HCT116 (cell line): ENCODE results near the gene SWT1. TPM values are rescaled to one million over a fixed set of nuclear protein-coding genes. Genes with fewer than 3 reads are reported as not detected.

Experiments
- ATAC-seq: fragments of 200-7000 bp; cut with Tn5 transposase; 2 replicates; pipeline ENCODE4 v1.9.1; 2020; ENCODE audit warnings: mild to moderate bottlenecking, moderate library complexity
- BruUV-seq: library from RNA; stranded (reverse); fragments of 400-500 nt; replicated peaks from 2 replicates; lab custom pipeline; 2021; lab: Mats Ljungman, UMichigan
- CTCF ChIA-PET: fragments of 300-600 bp; sonication (Branson Sonifier 250); formaldehyde crosslinking; loops from one replicate; lab custom pipeline; 2021; ENCODE audit warnings: antibody characterized with exemption; lab: Charles Lee
- POLR2A ChIA-PET: fragments of 300-600, 350-600 bp; sonication (Branson Sonifier 250); formaldehyde crosslinking; loops from one replicate; lab custom pipeline; 2021; ENCODE audit warnings: antibody characterized with exemption; lab: Charles Lee
- RAD21 ChIA-PET, 2 experiments: fragments of 300-600 bp; sonication (Branson Sonifier 250); formaldehyde crosslinking; loops; one replicate each; lab custom pipeline; 2023; ENCODE audit warnings: low total read pairs in 2 of 2; ENCODE audit not compliant: uncharacterized antibody in 2 of 2, unreplicated experiment in 2 of 2, low non-redundant PET in 1 of 2; lab: Charles Lee
- DNase-seq: peaks from one replicate; pipeline ENCODE4 v3.0.0-alpha.2; 2010; ENCODE audit warnings: low read depth, low spot score
- H2AFZ ChIP-seq: fragments of 200-600 bp; shearing (Covaris generic), sonication (generic); 2 replicates; pipeline ENCODE4 v1.6.1; 2017; ENCODE audit warnings: low read depth, mixed run types, mixed read lengths, antibody characterized with exemption, low read length; ENCODE audit not compliant: poor library complexity, severe bottlenecking
- H3K27ac ChIP-seq: 2 replicates; pipeline ENCODE4 v1.5.1; 2012; ENCODE audit warnings: low read depth, low read length
- H3K27me3 ChIP-seq: fragments of 200-600 bp; sonication (generic); 2 replicates; pipeline ENCODE4 v1.6.1; 2016; ENCODE audit warnings: mixed run types, low read length, mixed read lengths; ENCODE audit not compliant: insufficient read depth
- H3K36me3 ChIP-seq, 2 experiments: fragments of 200-500 bp in 1 of 2; fragments of 200-600 bp in 1 of 2; sonication (Bioruptor generic) in 1 of 2; sonication (generic) in 1 of 2; 2 replicates each; pipeline versions ENCODE4 v1.5.1 to v1.6.1; 2014 to 2016; ENCODE audit warnings: low read length in 2 of 2, inconsistent platforms in 1 of 2, mixed read lengths in 1 of 2, mixed run types in 1 of 2; ENCODE audit not compliant: insufficient read depth in 2 of 2, control insufficient read depth in 1 of 2
- H3K4me1 ChIP-seq, 2 experiments: fragments of 200-600 bp in 1 of 2; sonication (generic) in 1 of 2; 2 replicates each; pipeline versions ENCODE4 v1.5.1 to v1.6.1; 2012 to 2017; ENCODE audit warnings: low read length in 2 of 2, inconsistent platforms in 1 of 2, mild to moderate bottlenecking in 1 of 2, mixed read lengths in 1 of 2, mixed run types in 1 of 2, moderate library complexity in 1 of 2; ENCODE audit not compliant: insufficient read depth in 2 of 2, control insufficient read depth in 1 of 2
- H3K4me2 ChIP-seq: fragments of 200-600 bp; sonication (generic); 2 replicates; pipeline ENCODE4 v1.6.1; 2017; ENCODE audit warnings: mixed run types, low read length, mixed read lengths
- H3K4me3 ChIP-seq, 2 experiments: fragments of 200-600 bp in 1 of 2; sonication (generic) in 1 of 2; replicated peaks in 1 of 2; 2 replicates each; pipeline ENCODE4 v1.5.1; 2011 to 2016; ENCODE audit warnings: low read length in 2 of 2, control low read depth in 1 of 2, low read depth in 1 of 2, mild to moderate bottlenecking in 1 of 2, mixed read lengths in 1 of 2, mixed run types in 1 of 2
- H3K79me2 ChIP-seq: fragments of 200-600 bp; sonication (generic); 2 replicates; pipeline ENCODE4 v1.6.1; 2017; ENCODE audit warnings: mild to moderate bottlenecking, mixed run types, low read length, moderate library complexity, mixed read lengths; ENCODE audit not compliant: insufficient read depth
- H3K9ac ChIP-seq: fragments of 200-600 bp; sonication (generic); 2 replicates; pipeline ENCODE4 v1.6.1; 2016; ENCODE audit warnings: low read length, mixed read lengths
- H3K9me2 ChIP-seq: fragments of 200-600 bp; sonication (generic), shearing (Covaris generic); 2 replicates; pipeline ENCODE4 v1.6.1; 2017; ENCODE audit warnings: mixed run types, mild to moderate bottlenecking, moderate library complexity; ENCODE audit not compliant: insufficient read depth
- H3K9me3 ChIP-seq, 2 experiments: fragments of 200-500 bp in 1 of 2; fragments of 200-600 bp in 1 of 2; sonication (Bioruptor generic) in 1 of 2; sonication (generic) in 1 of 2; 2 replicates each; pipeline ENCODE4 v1.6.1; 2014 to 2017; ENCODE audit warnings: low read length in 2 of 2, mixed read lengths in 2 of 2, inconsistent platforms in 1 of 2, low read depth in 1 of 2, mild to moderate bottlenecking in 1 of 2, mixed run types in 1 of 2, moderate library complexity in 1 of 2; ENCODE audit not compliant: control insufficient read depth in 1 of 2, insufficient read depth in 1 of 2
- H4K20me1 ChIP-seq: fragments of 200-600 bp; sonication (generic), shearing (Covaris generic); 2 replicates; pipeline ENCODE4 v1.6.1; 2017; ENCODE audit warnings: mixed run types, mild to moderate bottlenecking, moderate library complexity; ENCODE audit not compliant: insufficient read depth
- EGR1 ChIP-seq: IDR thresholded peaks from 2 replicates; pipeline ENCODE4 v1.6.1; 2012; ENCODE audit warnings: low read depth
- ELF1 ChIP-seq: IDR thresholded peaks from 2 replicates; pipeline ENCODE4 v1.6.1; 2012; ENCODE audit warnings: low read depth, borderline replicate concordance
- EZH2phosphoT487 ChIP-seq: fragments of 200-600 bp; IDR thresholded peaks from 2 replicates; pipeline ENCODE4 v1.6.1; 2018; ENCODE audit warnings: antibody characterized with exemption, borderline replicate concordance
- POLR2A ChIP-seq: IDR thresholded peaks from 2 replicates; pipeline ENCODE4 v1.7.0; 2011; ENCODE audit warnings: borderline replicate concordance; ENCODE audit not compliant: insufficient read depth, insufficient read length; ENCODE audit errors: extremely low read depth
- POLR2AphosphoS5 ChIP-seq: IDR thresholded peaks from 2 replicates; pipeline ENCODE4 v1.6.1; 2011; ENCODE audit warnings: mild to moderate bottlenecking, low read depth, low read length, moderate library complexity
- RAD21 ChIP-seq: IDR thresholded peaks from 2 replicates; pipeline ENCODE4 v1.6.1; 2012; ENCODE audit warnings: low read depth, mild to moderate bottlenecking
- SIN3A ChIP-seq: IDR thresholded peaks from 2 replicates; pipeline ENCODE4 v1.6.1; 2012; ENCODE audit warnings: low read depth
- SP1 ChIP-seq: IDR thresholded peaks from 2 replicates; pipeline ENCODE4 v1.6.1; 2012; ENCODE audit warnings: low read depth
- SRF ChIP-seq: IDR thresholded peaks from 2 replicates; pipeline ENCODE4 v1.6.1; 2012; ENCODE audit warnings: low read depth
- ZFX ChIP-seq: fragments of 450-650 bp; IDR thresholded peaks from 2 replicates; pipeline ENCODE4 v1.6.1; 2017
- intact Hi-C: fragments of 100-400 bp; cut with micrococcal nuclease; formaldehyde crosslinking; loops from 2 replicates; pipeline ENCODE4 v1.10.0; 2022
- total RNA-seq: library from RNA; stranded (reverse); gene quantifications from one replicate; pipeline ENCODE4 v1.2.1, GENCODE V29; 2021; ENCODE audit not compliant: unreplicated experiment
- TF ChIP-seq, protein P1 (sequence below): IDR thresholded peaks from 2 replicates; pipeline ENCODE4 v1.6.1; 2012
- TF ChIP-seq, protein P2 (sequence below): IDR thresholded peaks from 2 replicates; pipeline ENCODE4 v1.6.1; 2012; ENCODE audit warnings: low read depth
- TF ChIP-seq, protein P3 (sequence below), 3 experiments: fragments of 200-600 bp in 1 of 3; sonication (generic) in 1 of 3; IDR thresholded peaks in 2 of 3; conservative IDR thresholded peaks in 1 of 3; 2 replicates each; pipeline ENCODE4 v1.5.1; 2012 to 2017; ENCODE audit warnings: low read depth in 2 of 3, low read length in 2 of 3, antibody characterized with exemption in 1 of 3, borderline replicate concordance in 1 of 3, control low read depth in 1 of 3, mild to moderate bottlenecking in 1 of 3, mixed read lengths in 1 of 3, mixed run types in 1 of 3, moderate library complexity in 1 of 3; ENCODE audit not compliant: insufficient read depth in 1 of 3
- TF ChIP-seq, protein P4 (sequence below): IDR thresholded peaks from 2 replicates; pipeline ENCODE4 v1.6.1; 2011; ENCODE audit warnings: mild to moderate bottlenecking, low read length, moderate library complexity; ENCODE audit not compliant: insufficient replicate concordance; ENCODE audit errors: extremely low read depth

The SWT1 gene
- total RNA-seq, 1 experiment from 2014 or later = 3.3 TPM

DNA sequence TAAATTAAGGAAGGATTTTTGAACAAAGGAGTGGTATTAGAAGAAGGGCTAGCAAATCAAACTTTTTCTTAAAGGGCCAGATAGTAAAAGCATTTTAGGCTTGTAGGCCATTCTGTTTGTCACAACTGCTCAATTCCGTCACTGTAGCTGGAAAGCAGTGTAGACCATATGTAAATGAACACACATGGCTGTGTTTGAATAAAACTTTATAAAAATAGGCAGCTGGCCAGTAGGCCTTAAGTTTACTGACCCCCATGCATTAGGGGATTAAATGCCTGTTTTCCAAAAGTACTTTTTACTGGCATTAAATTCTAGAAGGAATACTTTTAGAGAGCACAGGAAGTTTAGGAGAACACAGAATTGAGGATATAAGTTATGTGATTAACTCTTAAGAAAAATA lies 151.2 kb downstream of the SWT1 start:
- Histone ChIP-seq H3K36me3 (peaks cover 43 to 49% of the 10 kb centered on the region in 2 experiments), H3K27ac (no peak overlapping the region), H3K79me2 (peaks cover 55% of the 10 kb centered on the region), H3K9me2 (no peaks in the 10 kb centered on the region), H3K27me3 (no peaks in the 10 kb centered on the region), H3K9ac (no peak overlapping the region), H3K4me3 (no peak overlapping the region), H2AFZ (no peak overlapping the region), H3K4me1 (no peaks in the 10 kb centered on the region), H4K20me1 (peaks cover 19% of the 10 kb centered on the region; the same call in 1 of the 2 replicates), H3K4me2 (no peak overlapping the region), H3K9me3 (no peaks in the 10 kb centered on the region)
- BruUV-seq = no TSS peak
- intact Hi-C loops = no loop called here
- no peak for TF ChIP-seq SIN3A
- DNase-seq (no peak), ATAC-seq (no peak)
- ChIA-PET CTCF (no interaction called here), RAD21 (no interaction called here), POLR2A (no interaction called here)

DNA sequence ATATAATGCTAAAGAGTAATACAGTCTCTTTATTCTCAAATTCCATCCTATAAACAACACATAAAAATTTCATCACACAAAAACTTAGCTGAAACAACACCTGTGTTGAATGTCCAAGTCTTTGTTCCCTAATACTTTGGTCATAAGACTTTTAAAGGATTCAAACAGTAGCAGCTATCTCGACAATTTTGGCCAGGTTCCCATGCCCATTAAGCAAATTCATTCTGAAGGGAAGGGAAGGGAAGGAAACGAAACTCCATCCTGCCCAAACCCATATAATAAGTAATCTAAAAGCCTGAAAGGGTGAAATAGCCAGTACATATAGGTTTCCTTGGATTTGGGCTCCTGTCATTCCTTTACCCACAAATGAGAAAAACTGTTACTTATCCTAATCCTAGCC lies 152.6 kb downstream of the SWT1 start:
- no peaks in the 10 kb centered on the region for H3K9me3 ChIP-seq
- RAD21 ChIA-PET = no interaction called here
- no peak overlapping the region for H3K4me2 ChIP-seq
- H4K20me1 ChIP-seq = peaks cover 33% of the 10 kb centered on the region; the same call in 1 of the 2 replicates
- no peak for DNase-seq
- CTCF ChIA-PET = no interaction called here
- H3K4me3 ChIP-seq = no peak overlapping the region
- H3K9me2 ChIP-seq = no peaks in the 10 kb centered on the region
- H3K27ac ChIP-seq = no peak overlapping the region
- H3K27me3 ChIP-seq = no peaks in the 10 kb centered on the region
- peaks cover 38 to 44% of the 10 kb centered on the region in 2 experiments for H3K36me3 ChIP-seq
- POLR2A ChIA-PET = no interaction called here
- peaks cover 66% of the 10 kb centered on the region for H3K79me2 ChIP-seq
- ATAC-seq = no peak
- intact Hi-C loops = no loop called here
- BruUV-seq = no TSS peak
- H3K9ac ChIP-seq = no peak overlapping the region
- no peaks in the 10 kb centered on the region for H3K4me1 ChIP-seq
- H2AFZ ChIP-seq = no peak overlapping the region
- no peak for TF ChIP-seq SP1
- no peak for TF ChIP-seq EGR1
- TF ChIP-seq ELF1 = no peak
- TF ChIP-seq, protein P1, sequence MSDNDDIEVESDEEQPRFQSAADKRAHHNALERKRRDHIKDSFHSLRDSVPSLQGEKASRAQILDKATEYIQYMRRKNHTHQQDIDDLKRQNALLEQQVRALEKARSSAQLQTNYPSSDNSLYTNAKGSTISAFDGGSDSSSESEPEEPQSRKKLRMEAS = no peak
- no peak for TF ChIP-seq ZFX
- no peak for TF ChIP-seq POLR2AphosphoS5
- no peak for TF ChIP-seq SIN3A
- TF ChIP-seq, protein P2, sequence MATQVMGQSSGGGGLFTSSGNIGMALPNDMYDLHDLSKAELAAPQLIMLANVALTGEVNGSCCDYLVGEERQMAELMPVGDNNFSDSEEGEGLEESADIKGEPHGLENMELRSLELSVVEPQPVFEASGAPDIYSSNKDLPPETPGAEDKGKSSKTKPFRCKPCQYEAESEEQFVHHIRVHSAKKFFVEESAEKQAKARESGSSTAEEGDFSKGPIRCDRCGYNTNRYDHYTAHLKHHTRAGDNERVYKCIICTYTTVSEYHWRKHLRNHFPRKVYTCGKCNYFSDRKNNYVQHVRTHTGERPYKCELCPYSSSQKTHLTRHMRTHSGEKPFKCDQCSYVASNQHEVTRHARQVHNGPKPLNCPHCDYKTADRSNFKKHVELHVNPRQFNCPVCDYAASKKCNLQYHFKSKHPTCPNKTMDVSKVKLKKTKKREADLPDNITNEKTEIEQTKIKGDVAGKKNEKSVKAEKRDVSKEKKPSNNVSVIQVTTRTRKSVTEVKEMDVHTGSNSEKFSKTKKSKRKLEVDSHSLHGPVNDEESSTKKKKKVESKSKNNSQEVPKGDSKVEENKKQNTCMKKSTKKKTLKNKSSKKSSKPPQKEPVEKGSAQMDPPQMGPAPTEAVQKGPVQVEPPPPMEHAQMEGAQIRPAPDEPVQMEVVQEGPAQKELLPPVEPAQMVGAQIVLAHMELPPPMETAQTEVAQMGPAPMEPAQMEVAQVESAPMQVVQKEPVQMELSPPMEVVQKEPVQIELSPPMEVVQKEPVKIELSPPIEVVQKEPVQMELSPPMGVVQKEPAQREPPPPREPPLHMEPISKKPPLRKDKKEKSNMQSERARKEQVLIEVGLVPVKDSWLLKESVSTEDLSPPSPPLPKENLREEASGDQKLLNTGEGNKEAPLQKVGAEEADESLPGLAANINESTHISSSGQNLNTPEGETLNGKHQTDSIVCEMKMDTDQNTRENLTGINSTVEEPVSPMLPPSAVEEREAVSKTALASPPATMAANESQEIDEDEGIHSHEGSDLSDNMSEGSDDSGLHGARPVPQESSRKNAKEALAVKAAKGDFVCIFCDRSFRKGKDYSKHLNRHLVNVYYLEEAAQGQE = no peak
- TF ChIP-seq RAD21 = no peak
- TF ChIP-seq POLR2A = no peak
- TF ChIP-seq EZH2phosphoT487 = no peak
- no peak for TF ChIP-seq SRF
- TF ChIP-seq, protein P3, sequence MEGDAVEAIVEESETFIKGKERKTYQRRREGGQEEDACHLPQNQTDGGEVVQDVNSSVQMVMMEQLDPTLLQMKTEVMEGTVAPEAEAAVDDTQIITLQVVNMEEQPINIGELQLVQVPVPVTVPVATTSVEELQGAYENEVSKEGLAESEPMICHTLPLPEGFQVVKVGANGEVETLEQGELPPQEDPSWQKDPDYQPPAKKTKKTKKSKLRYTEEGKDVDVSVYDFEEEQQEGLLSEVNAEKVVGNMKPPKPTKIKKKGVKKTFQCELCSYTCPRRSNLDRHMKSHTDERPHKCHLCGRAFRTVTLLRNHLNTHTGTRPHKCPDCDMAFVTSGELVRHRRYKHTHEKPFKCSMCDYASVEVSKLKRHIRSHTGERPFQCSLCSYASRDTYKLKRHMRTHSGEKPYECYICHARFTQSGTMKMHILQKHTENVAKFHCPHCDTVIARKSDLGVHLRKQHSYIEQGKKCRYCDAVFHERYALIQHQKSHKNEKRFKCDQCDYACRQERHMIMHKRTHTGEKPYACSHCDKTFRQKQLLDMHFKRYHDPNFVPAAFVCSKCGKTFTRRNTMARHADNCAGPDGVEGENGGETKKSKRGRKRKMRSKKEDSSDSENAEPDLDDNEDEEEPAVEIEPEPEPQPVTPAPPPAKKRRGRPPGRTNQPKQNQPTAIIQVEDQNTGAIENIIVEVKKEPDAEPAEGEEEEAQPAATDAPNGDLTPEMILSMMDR (IDR thresholded peaks at IDR 0.05 in 2 of 3, conservative IDR thresholded peaks at IDR 0.05 in 1 of 3; ENCODE audit: borderline replicate concordance in 1 of 3, insufficient read depth in 1 of 3, low read depth in 2 of 3, low read length in 2 of 3) = no peak
- TF ChIP-seq, protein P4, sequence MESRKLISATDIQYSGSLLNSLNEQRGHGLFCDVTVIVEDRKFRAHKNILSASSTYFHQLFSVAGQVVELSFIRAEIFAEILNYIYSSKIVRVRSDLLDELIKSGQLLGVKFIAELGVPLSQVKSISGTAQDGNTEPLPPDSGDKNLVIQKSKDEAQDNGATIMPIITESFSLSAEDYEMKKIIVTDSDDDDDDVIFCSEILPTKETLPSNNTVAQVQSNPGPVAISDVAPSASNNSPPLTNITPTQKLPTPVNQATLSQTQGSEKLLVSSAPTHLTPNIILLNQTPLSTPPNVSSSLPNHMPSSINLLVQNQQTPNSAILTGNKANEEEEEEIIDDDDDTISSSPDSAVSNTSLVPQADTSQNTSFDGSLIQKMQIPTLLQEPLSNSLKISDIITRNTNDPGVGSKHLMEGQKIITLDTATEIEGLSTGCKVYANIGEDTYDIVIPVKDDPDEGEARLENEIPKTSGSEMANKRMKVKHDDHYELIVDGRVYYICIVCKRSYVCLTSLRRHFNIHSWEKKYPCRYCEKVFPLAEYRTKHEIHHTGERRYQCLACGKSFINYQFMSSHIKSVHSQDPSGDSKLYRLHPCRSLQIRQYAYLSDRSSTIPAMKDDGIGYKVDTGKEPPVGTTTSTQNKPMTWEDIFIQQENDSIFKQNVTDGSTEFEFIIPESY = no peak
